ENCODE results near the gene ARPC2. TPM values are rescaled to one million over a fixed set of nuclear protein-coding genes. Genes with fewer than 3 reads are reported as not detected.

The ARPC2 gene
- total and polyA plus RNA-seq, 2 of the 13 experiments (the other 11 are each of a cell fraction or from before 2014, with no cell fraction given), result 168 to 303 TPM

- TF ChIP-seq BRF2 (CRISPR knock-in tag; IDR thresholded peaks at IDR 0.05) (no peak), RCOR2 (CRISPR knock-in tag; IDR thresholded peaks at IDR 0.05) (no peak), ZNF784 (CRISPR knock-in tag; IDR thresholded peaks at IDR 0.05; ENCODE audit: borderline replicate concordance) (no peak), ELF3 (CRISPR knock-in tag; IDR thresholded peaks at IDR 0.05) (no peak), PLRG1 (conservative IDR thresholded peaks at IDR 0.05) (no peak), IKZF5 (CRISPR knock-in tag; IDR thresholded peaks at IDR 0.05) (0 out of 2 replicates have a peak, but pooled peaks have one; percentile 18), ADNP (CRISPR knock-in tag; IDR thresholded peaks at IDR 0.05) (no peak), ZNF331 (CRISPR knock-in tag; IDR thresholded peaks at IDR 0.05) (no peak), ZNF101 (CRISPR knock-in tag; IDR thresholded peaks at IDR 0.05; ENCODE audit: borderline replicate concordance, low read depth) (no peak), ZNF558 (CRISPR knock-in tag; IDR thresholded peaks at IDR 0.05; ENCODE audit: borderline replicate concordance) (no peak), HMGA1 (CRISPR knock-in tag; conservative IDR thresholded peaks at IDR 0.05) (no peak), DDIT3 (CRISPR knock-in tag; IDR thresholded peaks at IDR 0.05) (no peak), NFIB (CRISPR knock-in tag; IDR thresholded peaks at IDR 0.05; ENCODE audit: borderline replicate concordance) (no peak), ETV6 (CRISPR knock-in tag; conservative IDR thresholded peaks at IDR 0.05) (no peak; the same call in 1 of the 2 replicates), KDM5A (IDR thresholded peaks at IDR 0.05; ENCODE audit: borderline replicate concordance, low read length) (no peak), SMC3 (IDR thresholded peaks at IDR 0.05; ENCODE audit: low read length) (no peak), KLF15 (CRISPR knock-in tag; IDR thresholded peaks at IDR 0.05; ENCODE audit: borderline replicate concordance) (no peak), KMT2B (CRISPR knock-in tag; IDR thresholded peaks at IDR 0.05) (no peak), GMEB1 (CRISPR knock-in tag; IDR thresholded peaks at IDR 0.05; ENCODE audit: borderline replicate concordance) (no peak), ZNF564 (CRISPR knock-in tag; IDR thresholded peaks at IDR 0.05) (no peak), CEBPG (CRISPR knock-in tag; IDR thresholded peaks at IDR 0.05) (peak; percentile 32; the same call in 1 of the 2 replicates), CBX5 (CRISPR knock-in tag; IDR thresholded peaks at IDR 0.05; ENCODE audit: borderline replicate concordance) (peak; percentile 35; the same call in 1 of the 2 replicates), ELF4 (CRISPR knock-in tag; IDR thresholded peaks at IDR 0.05; ENCODE audit: borderline replicate concordance) (no peak), ZNF776 (CRISPR knock-in tag; IDR thresholded peaks at IDR 0.05) (no peak), SCMH1 (CRISPR knock-in tag; IDR thresholded peaks at IDR 0.05; ENCODE audit: borderline replicate concordance) (no peak), LBX2 (CRISPR knock-in tag; IDR thresholded peaks at IDR 0.05; ENCODE audit: borderline replicate concordance) (no peak)
Observed at GRCh38 chr2:218264773-218265561, 48.0 kb downstream of the ARPC2 start (continued).
